MCF 10A (cell line): ENCODE data around the gene MUSTN1. TPM values are rescaled to one million over a fixed set of nuclear protein-coding genes. Genes with fewer than 3 reads are reported as not detected.

Experiments
- BruUV-seq: library from RNA; stranded (reverse); fragments of 400-500 nt; replicated peaks from 2 replicates; lab custom pipeline; 2021; lab: Mats Ljungman, UMichigan
- CTCF ChIA-PET: fragments of 300-600 bp; sonication (Branson Sonifier 250); formaldehyde crosslinking; extraction: SDS; loops from one replicate; lab custom pipeline; 2021; ENCODE audit warnings: antibody characterized with exemption, inconsistent platforms; lab: Yijun Ruan, JAX
- POLR2A ChIA-PET: fragments of 300-600, 350-650 bp; sonication (Branson Sonifier 250); formaldehyde crosslinking; extraction: SDS; loops from one replicate; lab custom pipeline; 2020; ENCODE audit warnings: antibody characterized with exemption, inconsistent platforms; lab: Yijun Ruan, JAX
- DNase-seq: peaks from one replicate; pipeline ENCODE4 v3.0.0-alpha.2; 2018; ENCODE audit not compliant: unreplicated experiment
- H3K27ac Mint-ChIP-seq: one replicate; pipeline ENCODE4 v1.8.0; 2022; ENCODE audit warnings: mild to moderate bottlenecking, low read depth, mixed read lengths; ENCODE audit not compliant: unreplicated experiment
- H3K27me3 Mint-ChIP-seq: one replicate; pipeline ENCODE4 v1.8.0; 2022; ENCODE audit warnings: mixed read lengths; ENCODE audit not compliant: insufficient read depth, unreplicated experiment
- H3K36me3 Mint-ChIP-seq: one replicate; pipeline ENCODE4 v1.8.0; 2022; ENCODE audit warnings: mild to moderate bottlenecking, moderate library complexity, mixed read lengths; ENCODE audit not compliant: insufficient read depth, unreplicated experiment
- H3K4me1 Mint-ChIP-seq: one replicate; pipeline ENCODE4 v1.8.0; 2022; ENCODE audit warnings: mixed read lengths; ENCODE audit not compliant: insufficient read depth, unreplicated experiment
- H3K4me3 Mint-ChIP-seq: one replicate; pipeline ENCODE4 v1.8.0; 2022; ENCODE audit warnings: mild to moderate bottlenecking, moderate library complexity, mixed read lengths; ENCODE audit not compliant: unreplicated experiment
- H3K9me3 Mint-ChIP-seq: one replicate; pipeline ENCODE4 v1.8.0; 2022; ENCODE audit warnings: mixed read lengths; ENCODE audit not compliant: unreplicated experiment
- intact Hi-C: fragments of 100-400 bp; cut with micrococcal nuclease; formaldehyde crosslinking; loops from 2 replicates; pipeline ENCODE4 v1.14.1; 2022
- total RNA-seq: library from RNA; stranded (reverse); gene quantifications from 2 replicates; pipeline ENCODE4 v1.2.3, GENCODE V29; 2022
- TF ChIP-seq, protein P1 (sequence below): fragments of 200-600 bp; IDR thresholded peaks from one replicate; pipeline ENCODE4 v1.8.0; 2022; ENCODE audit warnings: antibody characterized with exemption, mild to moderate bottlenecking; ENCODE audit not compliant: unreplicated experiment

Gene MUSTN1
- total RNA-seq, 1 experiment from 2014 or later, result not detected

DNA sequence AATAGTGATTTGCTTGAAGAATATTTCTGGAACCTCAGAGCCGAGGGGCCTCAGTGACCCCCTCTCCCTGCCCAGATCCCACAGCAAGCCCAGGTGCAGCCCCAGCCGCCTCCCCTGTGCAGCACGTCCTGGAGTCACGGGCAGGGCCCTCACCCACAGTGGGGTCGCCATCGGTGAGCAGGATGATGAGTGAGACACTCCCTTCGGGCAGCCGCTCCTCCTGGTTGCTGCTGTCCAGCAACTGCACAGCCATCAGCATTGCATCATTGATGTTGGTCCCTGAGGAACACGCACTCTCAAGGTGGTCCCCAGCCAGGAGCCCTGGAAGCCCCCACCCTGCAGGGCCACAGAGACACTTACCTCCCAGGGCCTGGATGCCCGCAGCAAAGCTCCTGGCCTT, 10.8 kb downstream of the MUSTN1 start:
- Mint-ChIP-seq H3K36me3 (no peaks in the 10 kb centered on the region), H3K9me3 (no peaks in the 10 kb centered on the region), H3K4me3 (no peak overlapping the region), H3K4me1 (no peaks in the 10 kb centered on the region), H3K27ac (no peak overlapping the region), H3K27me3 (no peaks in the 10 kb centered on the region)
- CTCF ChIA-PET, result interaction anchor here (0.5 to 0.9 kb wide), 3 partner anchors 24 to 349 kb away, joined by 3 to 4 read pairs (median 4); no protein-coding TSS in a partner anchor
- POLR2A ChIA-PET, result no interaction called here
- no TSS peak for BruUV-seq
- TF ChIP-seq, protein P1, sequence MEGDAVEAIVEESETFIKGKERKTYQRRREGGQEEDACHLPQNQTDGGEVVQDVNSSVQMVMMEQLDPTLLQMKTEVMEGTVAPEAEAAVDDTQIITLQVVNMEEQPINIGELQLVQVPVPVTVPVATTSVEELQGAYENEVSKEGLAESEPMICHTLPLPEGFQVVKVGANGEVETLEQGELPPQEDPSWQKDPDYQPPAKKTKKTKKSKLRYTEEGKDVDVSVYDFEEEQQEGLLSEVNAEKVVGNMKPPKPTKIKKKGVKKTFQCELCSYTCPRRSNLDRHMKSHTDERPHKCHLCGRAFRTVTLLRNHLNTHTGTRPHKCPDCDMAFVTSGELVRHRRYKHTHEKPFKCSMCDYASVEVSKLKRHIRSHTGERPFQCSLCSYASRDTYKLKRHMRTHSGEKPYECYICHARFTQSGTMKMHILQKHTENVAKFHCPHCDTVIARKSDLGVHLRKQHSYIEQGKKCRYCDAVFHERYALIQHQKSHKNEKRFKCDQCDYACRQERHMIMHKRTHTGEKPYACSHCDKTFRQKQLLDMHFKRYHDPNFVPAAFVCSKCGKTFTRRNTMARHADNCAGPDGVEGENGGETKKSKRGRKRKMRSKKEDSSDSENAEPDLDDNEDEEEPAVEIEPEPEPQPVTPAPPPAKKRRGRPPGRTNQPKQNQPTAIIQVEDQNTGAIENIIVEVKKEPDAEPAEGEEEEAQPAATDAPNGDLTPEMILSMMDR, result no peak
- no peak for DNase-seq
- intact Hi-C loops, result no loop called here

DNA sequence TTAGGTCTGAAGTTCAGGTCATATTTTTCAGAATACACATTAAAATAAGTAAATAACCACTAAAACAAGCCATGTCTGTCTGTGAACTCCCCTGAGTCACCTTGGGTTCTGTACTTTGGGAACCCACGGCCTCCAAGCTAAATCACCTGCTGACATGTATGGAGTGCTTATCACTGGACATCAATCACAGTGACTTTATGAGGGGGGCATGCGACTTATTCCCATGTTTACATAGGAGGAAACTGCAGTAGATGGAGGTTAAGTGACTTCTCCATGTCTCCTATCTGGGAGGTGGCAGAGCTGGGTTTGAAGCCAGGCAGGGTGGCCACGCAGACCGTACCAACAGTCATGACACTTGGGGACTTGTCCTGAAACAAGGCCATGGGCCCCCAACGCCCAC, 12.5 kb downstream of the MUSTN1 start:
- TF ChIP-seq, protein P1, result no peak
- no peak for DNase-seq
- CTCF ChIA-PET, result interaction anchor here (0.5 to 1.5 kb wide), 5 partner anchors 11 to 812 kb away, joined by 3 to 4 read pairs (median 3); no protein-coding TSS in a partner anchor
- H3K27me3 Mint-ChIP-seq, result no peaks in the 10 kb centered on the region
- no TSS peak for BruUV-seq
- no peaks in the 10 kb centered on the region for H3K9me3 Mint-ChIP-seq
- no peak overlapping the region for H3K27ac Mint-ChIP-seq
- no peak overlapping the region for H3K4me3 Mint-ChIP-seq
- H3K4me1 Mint-ChIP-seq, result no peaks in the 10 kb centered on the region
- POLR2A ChIA-PET, result interaction anchor here (1.0 kb wide), 1 partner anchor 11 kb away, joined by 4 read pairs; no protein-coding TSS in a partner anchor
- H3K36me3 Mint-ChIP-seq, result no peaks in the 10 kb centered on the region
- intact Hi-C loops, result no loop called here

DNA sequence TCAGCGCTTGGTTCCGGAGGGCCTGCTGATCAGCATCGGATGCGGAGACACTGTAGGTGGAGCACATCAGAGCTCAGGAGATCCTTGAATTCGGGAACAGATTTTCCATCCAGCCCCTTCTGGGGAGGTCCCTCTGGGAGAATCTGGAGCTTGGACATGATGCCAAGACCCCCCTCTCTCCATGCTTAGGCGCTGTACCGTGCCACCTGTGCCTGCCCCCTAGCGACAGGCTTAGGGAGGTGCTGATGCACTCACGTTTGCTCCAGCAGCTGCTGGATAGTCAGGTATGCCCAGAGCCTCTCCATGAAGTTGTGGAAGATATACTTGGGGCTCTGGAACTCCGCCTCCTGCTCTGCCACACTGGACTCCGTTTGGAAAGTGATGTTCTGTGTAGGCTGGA, 14.1 kb downstream of the MUSTN1 start:
- no peak overlapping the region for H3K4me3 Mint-ChIP-seq
- intact Hi-C loops, result loop anchor here (2.0 kb wide), 1 partner anchor 78 kb away; no protein-coding TSS in a partner anchor
- BruUV-seq, result no TSS peak
- no peak overlapping the region for H3K27ac Mint-ChIP-seq
- H3K9me3 Mint-ChIP-seq, result no peaks in the 10 kb centered on the region
- TF ChIP-seq, protein P1, result peak; percentile 63
- no peaks in the 10 kb centered on the region for H3K27me3 Mint-ChIP-seq
- peak; percentile 52 for DNase-seq
- no peaks in the 10 kb centered on the region for H3K4me1 Mint-ChIP-seq
- CTCF ChIA-PET, result interaction anchor here (0.6 to 1.6 kb wide), 13 partner anchors 9 to 1341 kb away, joined by 3 to 7 read pairs (median 4); partner anchors contain the start of gene ITIH1
- POLR2A ChIA-PET, result no interaction called here
- H3K36me3 Mint-ChIP-seq, result no peaks in the 10 kb centered on the region

DNA sequence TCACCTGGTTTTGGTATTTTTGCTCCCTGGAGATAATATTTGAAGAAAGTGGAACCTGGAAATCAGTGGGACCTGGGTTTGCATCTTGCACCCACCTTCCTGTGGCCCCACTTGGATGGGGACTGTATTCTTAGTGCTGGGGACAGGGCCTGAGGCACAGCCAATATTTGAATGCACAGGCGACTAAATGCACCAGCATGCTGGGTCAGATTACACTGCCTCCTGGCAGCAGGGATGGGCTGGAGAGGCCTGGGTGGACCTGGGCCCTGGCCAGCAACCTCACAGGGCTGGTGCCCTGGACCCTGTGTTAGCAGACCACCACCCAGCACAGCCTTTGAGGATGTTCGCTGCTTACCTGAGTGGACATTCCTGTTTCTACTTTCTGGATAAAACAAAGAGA, 14.9 kb downstream of the MUSTN1 start:
- Mint-ChIP-seq H3K9me3 (no peaks in the 10 kb centered on the region), H3K36me3 (no peaks in the 10 kb centered on the region), H3K4me3 (no peak overlapping the region), H3K4me1 (no peaks in the 10 kb centered on the region), H3K27ac (no peak overlapping the region), H3K27me3 (no peaks in the 10 kb centered on the region)
- ChIA-PET CTCF (interaction anchor here (0.6 to 1.3 kb wide), 2 partner anchors 33 to 74 kb away, joined by 3 read pairs; no protein-coding TSS in a partner anchor), POLR2A (no interaction called here)
- no TSS peak for BruUV-seq
- TF ChIP-seq, protein P1, result no peak
- intact Hi-C loops, result loop anchor here (2.0 kb wide), 1 partner anchor 77 kb away; no protein-coding TSS in a partner anchor
- no peak for DNase-seq
